H9 (cell line): ENCODE data around the gene L3MBTL1. TPM values are rescaled to one million over a fixed set of nuclear protein-coding genes. Genes with fewer than 3 reads are reported as not detected.

Experiments used
- DNase-seq: peaks from one replicate; pipeline ENCODE4 v3.0.0-alpha.2; 2017
- H2AFZ ChIP-seq: one replicate; pipeline ENCODE4 v1.6.1; 2013; ENCODE audit warnings: mild to moderate bottlenecking, low read length, control low read depth, moderate library complexity
- H2AK5ac ChIP-seq: 2 replicates; pipeline ENCODE4 v1.6.1; 2013; ENCODE audit warnings: low read length, control low read depth, mixed read lengths; ENCODE audit not compliant: insufficient read length
- H2BK120ac ChIP-seq: one replicate; pipeline ENCODE4 v1.6.1; 2013; ENCODE audit warnings: low read depth, mild to moderate bottlenecking, low read length, control low read depth, inconsistent platforms; ENCODE audit not compliant: poor library complexity, severe bottlenecking
- H2BK12ac ChIP-seq: 2 replicates; pipeline ENCODE4 v1.6.1; 2013; ENCODE audit warnings: low read length, control low read depth, mixed read lengths, low read depth; ENCODE audit not compliant: insufficient read length
- H2BK15ac ChIP-seq: 2 replicates; pipeline ENCODE4 v1.6.1; 2013; ENCODE audit warnings: low read depth, low read length, control low read depth
- H2BK20ac ChIP-seq: one replicate; pipeline ENCODE4 v1.6.1; 2013; ENCODE audit warnings: low read depth, mild to moderate bottlenecking, low read length, control low read depth, inconsistent platforms; ENCODE audit not compliant: poor library complexity, severe bottlenecking
- H2BK5ac ChIP-seq: 2 replicates; pipeline ENCODE4 v1.6.1; 2013; ENCODE audit warnings: low read length, control low read depth, mixed read lengths; ENCODE audit not compliant: insufficient read length
- H3K14ac ChIP-seq: 2 replicates; pipeline ENCODE4 v1.6.1; 2013; ENCODE audit warnings: low read length, control low read depth; ENCODE audit not compliant: insufficient read depth
- H3K18ac ChIP-seq: 2 replicates; pipeline ENCODE4 v1.6.1; 2013; ENCODE audit warnings: low read depth, mild to moderate bottlenecking, mixed read lengths, low read length, control low read depth; ENCODE audit not compliant: insufficient read length
- H3K23ac ChIP-seq: 2 replicates; pipeline ENCODE4 v1.6.1; 2013; ENCODE audit warnings: low read length, control low read depth, mixed read lengths, low read depth; ENCODE audit not compliant: insufficient read length
- H3K23me2 ChIP-seq: 2 replicates; pipeline ENCODE4 v1.6.1; 2013; ENCODE audit warnings: low read depth, mild to moderate bottlenecking, mixed read lengths, low read length, control low read depth; ENCODE audit not compliant: insufficient read length, poor library complexity, severe bottlenecking
- H3K27ac ChIP-seq: 2 replicates; pipeline ENCODE4 v1.5.1; 2013; ENCODE audit warnings: low read length, control low read depth, mixed read lengths, low read depth; ENCODE audit not compliant: insufficient read length
- H3K27me3 ChIP-seq: 2 replicates; pipeline ENCODE4 v1.6.1; 2013; ENCODE audit warnings: low read length, control low read depth, inconsistent platforms; ENCODE audit not compliant: insufficient read depth
- H3K4ac ChIP-seq: 2 replicates; pipeline ENCODE4 v1.6.1; 2013; ENCODE audit warnings: low read depth, mild to moderate bottlenecking, control low read depth, inconsistent platforms, low read length, moderate library complexity
- H3K4me1 ChIP-seq: 2 replicates; pipeline ENCODE4 v1.6.1; 2013; ENCODE audit warnings: low read length, control low read depth, inconsistent platforms; ENCODE audit not compliant: insufficient read depth
- H3K4me2 ChIP-seq: 2 replicates; pipeline ENCODE4 v1.6.1; 2013; ENCODE audit warnings: low read length, control low read depth, mixed read lengths; ENCODE audit not compliant: insufficient read length, insufficient read depth
- H3K56ac ChIP-seq: 2 replicates; pipeline ENCODE4 v1.6.1; 2013; ENCODE audit warnings: low read depth, mild to moderate bottlenecking, mixed read lengths, low read length, control low read depth; ENCODE audit not compliant: insufficient read length
- H3K79me1 ChIP-seq: 2 replicates; pipeline ENCODE4 v1.6.1; 2013; ENCODE audit warnings: low read depth, mild to moderate bottlenecking, moderate library complexity, low read length, control low read depth, inconsistent platforms; ENCODE audit not compliant: insufficient read depth, poor library complexity, severe bottlenecking
- H3K79me2 ChIP-seq: 2 replicates; pipeline ENCODE4 v1.6.1; 2013; ENCODE audit warnings: low read length, control low read depth, inconsistent platforms; ENCODE audit not compliant: insufficient read depth
- H3K9ac ChIP-seq: 2 replicates; pipeline ENCODE4 v1.6.1; 2013; ENCODE audit warnings: low read length, control low read depth, mixed read lengths; ENCODE audit not compliant: insufficient read length; ENCODE audit errors: extremely low read depth
- H3K9me3 ChIP-seq: one replicate; pipeline ENCODE4 v1.6.1; 2013; ENCODE audit warnings: low read depth, low read length, inconsistent platforms; ENCODE audit not compliant: control insufficient read depth
- H3T11ph ChIP-seq: one replicate; pipeline ENCODE4 v1.6.1; 2013; ENCODE audit warnings: mild to moderate bottlenecking, low read length, control low read depth, inconsistent platforms
- H4K20me1 ChIP-seq: one replicate; pipeline ENCODE4 v1.6.1; 2013; ENCODE audit not compliant: control insufficient read depth, insufficient read length, insufficient read depth
- H4K5ac ChIP-seq: 2 replicates; pipeline ENCODE4 v1.6.1; 2013; ENCODE audit warnings: low read depth, mild to moderate bottlenecking, mixed read lengths, low read length, control low read depth; ENCODE audit not compliant: insufficient read length
- H4K8ac ChIP-seq: replicated peaks from 2 replicates; pipeline ENCODE4 v1.6.1; 2013; ENCODE audit warnings: low read length, control low read depth, mixed read lengths, low read depth; ENCODE audit not compliant: insufficient read length
- H4K91ac ChIP-seq: 2 replicates; pipeline ENCODE4 v1.6.1; 2013; ENCODE audit warnings: low read depth, mild to moderate bottlenecking, moderate library complexity, mixed read lengths, low read length, control low read depth; ENCODE audit not compliant: insufficient read length
- H3K27ac Mint-ChIP-seq, 3 experiments: 2 replicates in 2 of 3; 3 replicates in 1 of 3; pipeline ENCODE4 v1.8.0; 2020 to 2021; ENCODE audit warnings: mixed read lengths in 3 of 3, mild to moderate bottlenecking in 1 of 3, moderate library complexity in 1 of 3
- H3K27me3 Mint-ChIP-seq: 2 replicates; pipeline ENCODE4 v1.8.0; 2021; ENCODE audit warnings: low read depth, mild to moderate bottlenecking, moderate library complexity, mixed read lengths
- H3K36me3 Mint-ChIP-seq, 3 experiments: 2 replicates in 2 of 3; 3 replicates in 1 of 3; pipeline ENCODE4 v1.8.0; 2020 to 2021; ENCODE audit warnings: low read depth in 3 of 3, mixed read lengths in 3 of 3; ENCODE audit not compliant: insufficient read depth in 1 of 3
- H3K4me1 Mint-ChIP-seq, 2 experiments: 2 replicates each; pipeline ENCODE4 v1.8.0; 2020; ENCODE audit warnings: mixed read lengths in 2 of 2
- H3K4me3 Mint-ChIP-seq, 2 experiments: 2 replicates in 1 of 2; 3 replicates in 1 of 2; pipeline ENCODE4 v1.8.0; 2020 to 2021; ENCODE audit warnings: mild to moderate bottlenecking in 2 of 2, mixed read lengths in 2 of 2, moderate library complexity in 1 of 2
- H3K9me3 Mint-ChIP-seq, 2 experiments: 2 replicates in 1 of 2; 3 replicates in 1 of 2; pipeline ENCODE4 v1.8.0; 2020; ENCODE audit warnings: mild to moderate bottlenecking in 2 of 2, mixed read lengths in 2 of 2, moderate library complexity in 1 of 2
- CTCF ChIP-seq: fragments of 200-600 bp; sonication (generic); conservative IDR thresholded peaks from 3 replicates; pipeline ENCODE4 v1.8.0; 2021; ENCODE audit warnings: antibody characterized with exemption, mild to moderate bottlenecking
- WGBS: extraction: QIAGEN DNeasy Blood & Tissue Kit; methylation state at CpG from one replicate; pipeline ENCODE4 v1.1.7; 2013; ENCODE audit warnings: missing lambda C conversion rate, low lambda C conversion rate, mixed read lengths; ENCODE audit not compliant: insufficient read length; ENCODE audit errors: extremely low coverage; 5-methylcytosine and 5-hydroxymethylcytosine counted together
- total RNA-seq: library from RNA; stranded (reverse); gene quantifications from 2 replicates; pipeline ENCODE4 v1.2.1, GENCODE V29; 2021

Gene L3MBTL1
- total RNA-seq, 1 experiment from 2014 or later = 19.9 TPM

GRCh38 chr20:43535370-43536004, 28.0 kb downstream of the L3MBTL1 start:
- Histone ChIP-seq H3K14ac (no peak overlapping the region), H2BK15ac (no peak overlapping the region), H3K23me2 (no peaks in the 10 kb centered on the region), H2BK120ac (no peak overlapping the region), H3K4me1 (no peaks in the 10 kb centered on the region), H4K20me1 (no peaks in the 10 kb centered on the region), H3K27me3 (no peaks in the 10 kb centered on the region), H3K4me2 (no peak overlapping the region), H3K23ac (no peak overlapping the region), H4K8ac (no peak overlapping the region), H3K18ac (no peak overlapping the region), H3K9ac (no peak overlapping the region), H3K56ac (no peak overlapping the region), H3K27ac (no peak overlapping the region), H2AK5ac (no peak overlapping the region), H4K5ac (no peak overlapping the region), H3K4ac (no peak overlapping the region), H2AFZ (no peak overlapping the region), H2BK12ac (no peak overlapping the region), H3K79me2 (no peaks in the 10 kb centered on the region), H2BK20ac (no peak overlapping the region), H3T11ph (no peak overlapping the region), H4K91ac (no peak overlapping the region), H3K79me1 (no peaks in the 10 kb centered on the region), H3K9me3 (no peaks in the 10 kb centered on the region), H2BK5ac (no peak overlapping the region)
- no peak for TF ChIP-seq CTCF
- Mint-ChIP-seq H3K27ac (peak overlapping the region in 1 of 3 experiments; percentile 57; a peak in 1 of 7 replicates), H3K4me1 (no peaks in the 10 kb centered on the region; a peak in 1 of 4 replicates), H3K27me3 (no peaks in the 10 kb centered on the region), H3K36me3 (peaks cover 0 to 19% (median 17%) of the 10 kb centered on the region in 3 experiments; a peak in 6 of 7 replicates), H3K9me3 (no peaks in the 10 kb centered on the region), H3K4me3 (no peak overlapping the region)
- no CpG with 5 or more reads among the region's 7 CpGs for WGBS
- DNase-seq = no peak
